A673 (cell line): ENCODE results near the gene SLC16A7.

Experiments
- EZH2 ChIP-seq: fragments of 200-600 bp; sonication (generic); IDR thresholded peaks from 2 replicates; pipeline ENCODE4 v1.6.1; 2017; ENCODE audit warnings: borderline replicate concordance, low read depth, mild to moderate bottlenecking, mixed read lengths, antibody characterized with exemption, low read length; ENCODE audit not compliant: poor library complexity, severe bottlenecking
- TF ChIP-seq, protein P1 (sequence below): fragments of 300-800, 200-600 bp; sonication (generic); conservative IDR thresholded peaks from 2 replicates; pipeline ENCODE4 v1.5.1; 2017; ENCODE audit warnings: low read depth, mild to moderate bottlenecking, antibody characterized with exemption, low read length, moderate library complexity, mixed read lengths

GRCh38 chr12:59595565-59595882 is 305 bp upstream of the SLC16A7 start:
- TF ChIP-seq, protein P1, sequence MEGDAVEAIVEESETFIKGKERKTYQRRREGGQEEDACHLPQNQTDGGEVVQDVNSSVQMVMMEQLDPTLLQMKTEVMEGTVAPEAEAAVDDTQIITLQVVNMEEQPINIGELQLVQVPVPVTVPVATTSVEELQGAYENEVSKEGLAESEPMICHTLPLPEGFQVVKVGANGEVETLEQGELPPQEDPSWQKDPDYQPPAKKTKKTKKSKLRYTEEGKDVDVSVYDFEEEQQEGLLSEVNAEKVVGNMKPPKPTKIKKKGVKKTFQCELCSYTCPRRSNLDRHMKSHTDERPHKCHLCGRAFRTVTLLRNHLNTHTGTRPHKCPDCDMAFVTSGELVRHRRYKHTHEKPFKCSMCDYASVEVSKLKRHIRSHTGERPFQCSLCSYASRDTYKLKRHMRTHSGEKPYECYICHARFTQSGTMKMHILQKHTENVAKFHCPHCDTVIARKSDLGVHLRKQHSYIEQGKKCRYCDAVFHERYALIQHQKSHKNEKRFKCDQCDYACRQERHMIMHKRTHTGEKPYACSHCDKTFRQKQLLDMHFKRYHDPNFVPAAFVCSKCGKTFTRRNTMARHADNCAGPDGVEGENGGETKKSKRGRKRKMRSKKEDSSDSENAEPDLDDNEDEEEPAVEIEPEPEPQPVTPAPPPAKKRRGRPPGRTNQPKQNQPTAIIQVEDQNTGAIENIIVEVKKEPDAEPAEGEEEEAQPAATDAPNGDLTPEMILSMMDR: no peak
- TF ChIP-seq EZH2: no peak
